ENCODE data around the gene TDRD1.
"Not testable (repeated sequence)": the region's sequence is repeated elsewhere in the genome, so short reads cannot be mapped to it uniquely, and the experiment has no call there.

TDRD1 gene

GRCh38 chr10:114179148-114179547 lies at the start of gene TDRD1:
TDRD1 (plus strand) TSS chr10:114179353; CDS start chr10:114187832, 8,479 bp downstream.
- no peaks in the 10 kb centered on the region for H3K36me3 ChIP-seq (ENCODE audit: control insufficient read depth, insufficient read depth, low read length)
- H3K9me3 ChIP-seq (ENCODE audit: control insufficient read depth, low read length), result no peaks in the 10 kb centered on the region
- peaks cover 7% of the 10 kb centered on the region for H3K4me1 ChIP-seq (ENCODE audit: control insufficient read depth, insufficient read depth, low read length)
- H3K27me3 ChIP-seq (ENCODE audit: control insufficient read depth, insufficient read depth, low read length), result no peaks in the 10 kb centered on the region
- no peak within 1 kb of the TSS for H3K9ac ChIP-seq (ENCODE audit: low read length)
- no peak within 1 kb of the TSS for H3K4me3 ChIP-seq (ENCODE audit: low read length)

GRCh38 chr10:114131094-114131493 lies 48.1 kb upstream of the TDRD1 start:
- peaks cover 4% of the 10 kb centered on the region for H3K36me3 ChIP-seq (ENCODE audit: control insufficient read depth, insufficient read depth, low read length)
- no peaks in the 10 kb centered on the region for H3K9me3 ChIP-seq (ENCODE audit: control insufficient read depth, low read length)
- no peaks in the 10 kb centered on the region for H3K27me3 ChIP-seq (ENCODE audit: control insufficient read depth, insufficient read depth, low read length)
- H3K9ac ChIP-seq (ENCODE audit: low read length), result no peak overlapping the region
- H3K4me3 ChIP-seq (ENCODE audit: low read length), result no peak overlapping the region
- H3K4me1 ChIP-seq (ENCODE audit: control insufficient read depth, insufficient read depth, low read length), result no peaks in the 10 kb centered on the region

- Histone ChIP-seq H3K27me3 (ENCODE audit: control insufficient read depth, insufficient read depth, low read length) (no peaks in the 10 kb centered on the region), H3K4me3 (ENCODE audit: low read length) (no peak overlapping the region), H3K9me3 (ENCODE audit: control insufficient read depth, low read length) (no peaks in the 10 kb centered on the region), H3K4me1 (ENCODE audit: control insufficient read depth, insufficient read depth, low read length) (no peaks in the 10 kb centered on the region), H3K36me3 (ENCODE audit: control insufficient read depth, insufficient read depth, low read length) (no peaks in the 10 kb centered on the region), H3K9ac (ENCODE audit: low read length) (no peak overlapping the region)
Measured at GRCh38 chr10:114135476-114135875, 43.7 kb upstream of the TDRD1 start.

DNA sequence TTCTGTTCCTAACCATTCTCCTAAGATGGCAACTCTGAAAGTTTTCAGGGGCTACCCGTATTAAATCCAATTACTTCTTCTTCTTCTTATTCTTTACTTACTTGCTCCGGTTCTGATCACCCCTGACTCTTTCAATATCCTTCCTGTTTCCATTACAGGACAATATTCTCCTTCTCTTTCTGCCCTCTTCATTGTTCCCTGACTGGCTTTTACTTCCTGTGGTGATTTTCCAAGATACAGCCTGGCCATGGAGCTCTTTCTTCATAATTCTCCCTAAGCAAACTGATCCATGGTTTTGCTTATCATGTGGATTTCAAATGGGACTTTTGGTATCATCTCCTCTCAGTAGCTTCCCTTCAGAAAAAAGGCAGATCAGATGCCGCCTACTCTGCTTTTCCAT lies 40.6 kb upstream of the TDRD1 start:
- H3K27me3 ChIP-seq (ENCODE audit: control insufficient read depth, insufficient read depth, low read length), result no peaks in the 10 kb centered on the region
- H3K36me3 ChIP-seq (ENCODE audit: control insufficient read depth, insufficient read depth, low read length), result no peaks in the 10 kb centered on the region
- H3K4me3 ChIP-seq (ENCODE audit: low read length), result no peak overlapping the region

DNA sequence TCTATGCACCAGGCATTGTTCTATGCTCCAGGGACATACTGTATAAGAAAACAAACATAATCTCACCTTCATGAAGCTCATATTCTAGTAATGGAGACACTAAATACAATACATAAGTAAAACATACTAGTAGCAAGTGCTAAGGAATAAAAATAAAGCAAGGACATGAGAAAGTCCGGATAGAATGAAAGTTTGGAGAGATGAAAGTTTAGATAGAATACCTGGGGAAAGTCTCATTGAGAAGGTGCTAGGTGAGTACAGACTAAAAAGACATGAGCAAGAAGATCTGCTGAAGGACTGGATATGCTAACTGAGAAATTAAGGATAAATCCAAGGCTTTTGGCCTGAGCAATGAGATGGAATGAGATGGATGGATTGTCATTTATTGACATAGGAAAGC lies 39.1 kb upstream of the TDRD1 start:
- Histone ChIP-seq H3K27me3 (ENCODE audit: control insufficient read depth, insufficient read depth, low read length) (no peaks in the 10 kb centered on the region), H3K4me1 (ENCODE audit: control insufficient read depth, insufficient read depth, low read length) (no peaks in the 10 kb centered on the region), H3K4me3 (ENCODE audit: low read length) (no peak overlapping the region), H3K9me3 (ENCODE audit: control insufficient read depth, low read length) (no peaks in the 10 kb centered on the region), H3K9ac (ENCODE audit: low read length) (no peak overlapping the region), H3K36me3 (ENCODE audit: control insufficient read depth, insufficient read depth, low read length) (no peaks in the 10 kb centered on the region)

More for the DNA sequence above, 40.6 kb upstream of the TDRD1 start:
- H3K4me1 ChIP-seq (ENCODE audit: control insufficient read depth, insufficient read depth, low read length), result no peaks in the 10 kb centered on the region
- H3K9me3 ChIP-seq (ENCODE audit: control insufficient read depth, low read length), result no peaks in the 10 kb centered on the region
- no peak overlapping the region for H3K9ac ChIP-seq (ENCODE audit: low read length)

DNA sequence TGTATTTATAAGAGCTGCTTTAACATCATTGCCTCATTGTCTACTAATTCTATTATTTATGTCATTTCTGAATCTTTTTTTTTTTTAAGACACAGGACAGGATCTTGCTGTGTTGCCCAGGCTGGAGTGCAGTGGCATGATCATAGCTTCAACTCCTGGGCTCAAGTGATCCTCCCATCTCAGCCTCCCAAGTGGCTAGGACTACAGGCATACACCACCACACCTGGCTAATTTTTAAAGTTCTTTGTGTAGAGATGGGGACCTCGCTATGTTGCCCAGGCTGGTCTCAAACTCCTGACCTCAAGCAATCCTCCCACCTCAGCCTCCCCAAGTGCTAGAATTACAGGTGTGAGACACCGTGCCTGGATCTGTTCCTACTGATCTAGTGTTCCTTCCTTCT lies 38.3 kb upstream of the TDRD1 start:
- not testable (repeated sequence) for H3K4me1 ChIP-seq (ENCODE audit: control insufficient read depth, insufficient read depth, low read length); H3K9me3 ChIP-seq (ENCODE audit: control insufficient read depth, low read length); H3K9ac ChIP-seq (ENCODE audit: low read length); H3K27me3 ChIP-seq (ENCODE audit: control insufficient read depth, insufficient read depth, low read length); H3K4me3 ChIP-seq (ENCODE audit: low read length); H3K36me3 ChIP-seq (ENCODE audit: control insufficient read depth, insufficient read depth, low read length)

DNA sequence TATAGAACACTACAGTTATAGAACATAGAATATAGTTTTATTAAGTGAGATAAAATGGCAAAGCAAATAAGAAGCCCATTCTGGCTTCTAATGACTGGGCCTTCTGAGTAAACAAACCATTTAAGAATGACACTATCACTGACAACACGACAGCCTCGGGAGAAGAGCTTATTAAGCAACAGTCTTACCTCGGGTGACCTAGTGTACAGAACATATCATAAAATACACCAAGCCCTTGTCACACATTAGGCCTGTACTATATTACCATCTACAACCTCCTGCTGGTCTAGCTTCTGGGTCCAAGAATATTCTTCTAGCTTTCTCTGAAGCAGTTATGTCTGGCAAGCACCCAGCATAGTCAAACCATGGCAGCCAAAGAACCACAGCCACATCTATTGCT lies 37.1 kb upstream of the TDRD1 start:
- H3K4me1 ChIP-seq (ENCODE audit: control insufficient read depth, insufficient read depth, low read length), result no peaks in the 10 kb centered on the region
- no peaks in the 10 kb centered on the region for H3K27me3 ChIP-seq (ENCODE audit: control insufficient read depth, insufficient read depth, low read length)
- no peak overlapping the region for H3K4me3 ChIP-seq (ENCODE audit: low read length)
- no peak overlapping the region for H3K9ac ChIP-seq (ENCODE audit: low read length)
- no peaks in the 10 kb centered on the region for H3K9me3 ChIP-seq (ENCODE audit: control insufficient read depth, low read length)
- no peaks in the 10 kb centered on the region for H3K36me3 ChIP-seq (ENCODE audit: control insufficient read depth, insufficient read depth, low read length)

GRCh38 chr10:114143160-114143559 lies 36.0 kb upstream of the TDRD1 start:
- no peaks in the 10 kb centered on the region for H3K36me3 ChIP-seq (ENCODE audit: control insufficient read depth, insufficient read depth, low read length)

DNA sequence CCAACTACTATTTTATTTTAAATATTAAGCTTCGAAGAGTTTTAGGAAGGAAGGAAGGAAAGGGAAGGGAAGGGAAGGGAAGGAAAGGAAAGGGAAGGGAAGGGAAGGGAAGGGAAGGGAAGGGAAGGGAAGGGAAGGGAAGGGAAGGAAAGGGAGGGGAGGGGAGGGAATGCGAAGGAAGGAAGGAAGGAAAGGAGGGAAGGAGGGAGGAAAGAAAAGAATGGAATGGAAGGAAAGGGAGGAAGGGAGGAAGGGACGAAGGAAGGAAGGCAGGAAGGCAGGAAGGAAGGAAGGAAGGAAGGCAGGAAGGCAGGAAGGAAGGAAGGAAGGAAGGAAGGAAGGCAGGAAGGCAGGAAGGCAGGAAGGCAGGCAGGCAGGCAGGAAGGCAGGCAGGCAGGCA lies 29.7 kb upstream of the TDRD1 start:
- not testable (repeated sequence) for H3K9me3 ChIP-seq (ENCODE audit: control insufficient read depth, low read length); H3K9ac ChIP-seq (ENCODE audit: low read length); H3K4me3 ChIP-seq (ENCODE audit: low read length); H3K27me3 ChIP-seq (ENCODE audit: control insufficient read depth, insufficient read depth, low read length); H3K36me3 ChIP-seq (ENCODE audit: control insufficient read depth, insufficient read depth, low read length); H3K4me1 ChIP-seq (ENCODE audit: control insufficient read depth, insufficient read depth, low read length)

More at GRCh38 chr10:114143160-114143559, 36.0 kb upstream of the TDRD1 start:
- Histone ChIP-seq H3K9me3 (ENCODE audit: control insufficient read depth, low read length) (no peaks in the 10 kb centered on the region), H3K4me3 (ENCODE audit: low read length) (no peak overlapping the region), H3K9ac (ENCODE audit: low read length) (no peak overlapping the region), H3K27me3 (ENCODE audit: control insufficient read depth, insufficient read depth, low read length) (no peaks in the 10 kb centered on the region), H3K4me1 (ENCODE audit: control insufficient read depth, insufficient read depth, low read length) (no peaks in the 10 kb centered on the region)

GRCh38 chr10:114151486-114151885 lies 27.7 kb upstream of the TDRD1 start:
- H3K4me1 ChIP-seq (ENCODE audit: control insufficient read depth, insufficient read depth, low read length), result no peaks in the 10 kb centered on the region
- no peak overlapping the region for H3K9ac ChIP-seq (ENCODE audit: low read length)
- H3K36me3 ChIP-seq (ENCODE audit: control insufficient read depth, insufficient read depth, low read length), result no peaks in the 10 kb centered on the region
- no peak overlapping the region for H3K4me3 ChIP-seq (ENCODE audit: low read length)
- no peaks in the 10 kb centered on the region for H3K9me3 ChIP-seq (ENCODE audit: control insufficient read depth, low read length)
- no peaks in the 10 kb centered on the region for H3K27me3 ChIP-seq (ENCODE audit: control insufficient read depth, insufficient read depth, low read length)

- no peak overlapping the region for H3K9ac ChIP-seq (ENCODE audit: low read length)
- H3K27me3 ChIP-seq (ENCODE audit: control insufficient read depth, insufficient read depth, low read length), result no peaks in the 10 kb centered on the region
- no peaks in the 10 kb centered on the region for H3K36me3 ChIP-seq (ENCODE audit: control insufficient read depth, insufficient read depth, low read length)
- H3K4me3 ChIP-seq (ENCODE audit: low read length), result no peak overlapping the region
- H3K9me3 ChIP-seq (ENCODE audit: control insufficient read depth, low read length), result no peaks in the 10 kb centered on the region
- no peaks in the 10 kb centered on the region for H3K4me1 ChIP-seq (ENCODE audit: control insufficient read depth, insufficient read depth, low read length)
Measured at GRCh38 chr10:114151892-114152291, 27.3 kb upstream of the TDRD1 start.

GRCh38 chr10:114157912-114158311 lies 21.2 kb upstream of the TDRD1 start:
- H3K36me3 ChIP-seq (ENCODE audit: control insufficient read depth, insufficient read depth, low read length), result no peaks in the 10 kb centered on the region
- H3K4me3 ChIP-seq (ENCODE audit: low read length), result no peak overlapping the region
- H3K9ac ChIP-seq (ENCODE audit: low read length), result no peak overlapping the region
- H3K4me1 ChIP-seq (ENCODE audit: control insufficient read depth, insufficient read depth, low read length), result no peaks in the 10 kb centered on the region
- no peaks in the 10 kb centered on the region for H3K27me3 ChIP-seq (ENCODE audit: control insufficient read depth, insufficient read depth, low read length)
- no peaks in the 10 kb centered on the region for H3K9me3 ChIP-seq (ENCODE audit: control insufficient read depth, low read length)

DNA sequence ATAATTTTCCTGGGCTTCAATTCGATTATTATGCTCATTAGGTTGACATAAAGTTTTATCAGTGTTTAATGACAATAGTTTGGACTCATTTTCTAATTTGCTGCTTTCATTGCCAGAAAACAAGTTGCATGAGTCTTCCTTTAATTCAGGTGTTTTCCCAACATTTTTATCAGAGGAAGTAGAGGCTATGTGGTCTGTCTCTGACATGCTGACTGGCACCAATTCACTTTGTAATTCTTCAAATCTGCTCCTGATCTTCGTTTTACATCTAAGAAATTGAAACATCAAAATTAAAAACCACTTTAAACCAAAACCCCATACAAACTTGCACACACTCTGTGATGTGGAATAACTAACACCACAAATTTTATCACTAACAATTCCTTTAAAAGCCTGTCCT lies 16.1 kb upstream of the TDRD1 start:
- H3K4me3 ChIP-seq (ENCODE audit: low read length), result no peak overlapping the region
- H3K9ac ChIP-seq (ENCODE audit: low read length), result no peak overlapping the region
- H3K4me1 ChIP-seq (ENCODE audit: control insufficient read depth, insufficient read depth, low read length), result peaks cover 10% of the 10 kb centered on the region
- H3K27me3 ChIP-seq (ENCODE audit: control insufficient read depth, insufficient read depth, low read length), result no peaks in the 10 kb centered on the region
- H3K36me3 ChIP-seq (ENCODE audit: control insufficient read depth, insufficient read depth, low read length), result no peaks in the 10 kb centered on the region
- no peaks in the 10 kb centered on the region for H3K9me3 ChIP-seq (ENCODE audit: control insufficient read depth, low read length)

Data from mucosa of stomach (tissue), 1 donor.